SK-N-SH treated with all-trans-retinoic acid at 6 μM for 48 hours (cell line): ENCODE results near the gene TXLNA.

Experiments
- ATAC-seq: fragments of 200-7000 bp; cut with Tn5 transposase; 3 replicates; pipeline ENCODE4 v1.9.1; 2020; ENCODE audit warnings: mild to moderate bottlenecking, moderate library complexity
- BACH2 ChIP-seq: fragments of 250-450 bp; sonication (Bioruptor Pico); IDR thresholded peaks from 2 replicates; pipeline ENCODE4 v1.9.0; 2021; ENCODE audit warnings: mild to moderate bottlenecking, borderline replicate concordance
- CSDC2 ChIP-seq: fragments of 250-450 bp; sonication (Bioruptor Pico); IDR thresholded peaks from 2 replicates; pipeline ENCODE4 v1.5.0; 2020; ENCODE audit warnings: mild to moderate bottlenecking, moderate library complexity
- ISL1 ChIP-seq: fragments of 250-450 bp; sonication (Bioruptor Pico); IDR thresholded peaks from 2 replicates; pipeline ENCODE4 v2.1.2; 2022; ENCODE audit warnings: mild to moderate bottlenecking, moderate library complexity
- POU6F1 ChIP-seq: fragments of 250-450 bp; sonication (Bioruptor Pico); IDR thresholded peaks from 2 replicates; pipeline ENCODE4 v1.8.0; 2021; ENCODE audit warnings: low read depth, mild to moderate bottlenecking, moderate library complexity, borderline replicate concordance
- PPARA ChIP-seq: fragments of 250-450 bp; sonication (Bioruptor Pico); IDR thresholded peaks from 2 replicates; pipeline ENCODE4 v1.5.0; 2020; ENCODE audit warnings: mild to moderate bottlenecking, borderline replicate concordance
- RARB ChIP-seq: fragments of 250-450 bp; sonication (Bioruptor Pico); IDR thresholded peaks from 2 replicates; pipeline ENCODE4 v1.8.0; 2021; ENCODE audit warnings: mild to moderate bottlenecking, moderate library complexity
- TOX ChIP-seq: fragments of 250-450 bp; sonication (Bioruptor Pico); IDR thresholded peaks from 2 replicates; pipeline ENCODE4 v1.8.0; 2021; ENCODE audit warnings: mild to moderate bottlenecking, moderate library complexity, borderline replicate concordance
- ZC3H10 ChIP-seq: fragments of 250-450 bp; sonication (Bioruptor Pico); IDR thresholded peaks from 2 replicates; pipeline ENCODE4 v1.5.1; 2021; ENCODE audit warnings: mild to moderate bottlenecking, moderate library complexity
- ZFP3 ChIP-seq: fragments of 250-450 bp; sonication (Bioruptor Pico); IDR thresholded peaks from 2 replicates; pipeline ENCODE4 v1.5.0; 2020; ENCODE audit warnings: mild to moderate bottlenecking, moderate library complexity
- ZFP30 ChIP-seq: fragments of 450-650 bp; formaldehyde crosslinking; IDR thresholded peaks from 2 replicates; pipeline ENCODE4 v1.5.0; 2022; ENCODE audit warnings: mild to moderate bottlenecking, moderate library complexity
- ZNF565 ChIP-seq: fragments of 450-650 bp; formaldehyde crosslinking; conservative IDR thresholded peaks from 2 replicates; pipeline ENCODE4 v1.5.0; 2020; ENCODE audit warnings: low read depth, mild to moderate bottlenecking, moderate library complexity
- ZNF70 ChIP-seq: fragments of 450-650 bp; formaldehyde crosslinking; IDR thresholded peaks from 2 replicates; pipeline ENCODE4 v1.5.0; 2020; ENCODE audit warnings: mild to moderate bottlenecking, moderate library complexity
- ZNF8 ChIP-seq: fragments of 450-650 bp; formaldehyde crosslinking; IDR thresholded peaks from 2 replicates; pipeline ENCODE4 v1.5.0; 2020; ENCODE audit warnings: mild to moderate bottlenecking, moderate library complexity
- TF ChIP-seq, protein P1 (sequence below): fragments of 250-450 bp; sonication (Bioruptor Pico); IDR thresholded peaks from 2 replicates; pipeline ENCODE4 v1.8.0; 2020; ENCODE audit warnings: mild to moderate bottlenecking, moderate library complexity, borderline replicate concordance
- TF ChIP-seq, protein P2 (sequence below): fragments of 250-450 bp; sonication (Bioruptor Pico); IDR thresholded peaks from 2 replicates; pipeline ENCODE4 v1.5.1; 2020; ENCODE audit warnings: low read depth, mild to moderate bottlenecking, moderate library complexity
- TF ChIP-seq, protein P3 (sequence below): fragments of 250-450 bp; sonication (Bioruptor Pico); IDR thresholded peaks from 2 replicates; pipeline ENCODE4 v1.5.1; 2021; ENCODE audit warnings: mild to moderate bottlenecking, moderate library complexity
- TF ChIP-seq, protein P4 (sequence below): fragments of 250-450 bp; sonication (Bioruptor Pico); IDR thresholded peaks from 2 replicates; pipeline ENCODE4 v1.5.0; 2020; ENCODE audit warnings: mild to moderate bottlenecking, moderate library complexity

The TXLNA gene

DNA sequence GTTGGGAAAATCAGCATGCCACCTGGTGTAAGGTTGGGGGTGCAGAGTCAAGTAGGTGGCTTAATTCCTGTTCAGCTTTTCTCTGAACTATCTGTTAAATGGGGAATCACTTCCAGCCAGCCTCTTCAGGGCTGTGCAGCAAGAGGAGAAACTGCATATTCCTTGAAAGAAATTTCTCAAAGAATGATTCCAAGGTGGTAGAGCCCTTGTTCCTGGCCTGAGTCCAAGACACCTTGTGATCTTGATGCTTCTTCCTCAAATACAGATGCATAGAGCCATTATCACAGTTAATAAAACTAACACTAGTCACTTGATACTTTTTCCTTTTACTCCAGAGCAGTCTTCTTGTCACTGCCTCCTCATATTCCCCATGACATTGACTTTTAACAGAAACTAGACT, 5.2 kb downstream of the TXLNA start:
- no peak for TF ChIP-seq ZNF70 (CRISPR knock-in tag)
- TF ChIP-seq, protein P1, sequence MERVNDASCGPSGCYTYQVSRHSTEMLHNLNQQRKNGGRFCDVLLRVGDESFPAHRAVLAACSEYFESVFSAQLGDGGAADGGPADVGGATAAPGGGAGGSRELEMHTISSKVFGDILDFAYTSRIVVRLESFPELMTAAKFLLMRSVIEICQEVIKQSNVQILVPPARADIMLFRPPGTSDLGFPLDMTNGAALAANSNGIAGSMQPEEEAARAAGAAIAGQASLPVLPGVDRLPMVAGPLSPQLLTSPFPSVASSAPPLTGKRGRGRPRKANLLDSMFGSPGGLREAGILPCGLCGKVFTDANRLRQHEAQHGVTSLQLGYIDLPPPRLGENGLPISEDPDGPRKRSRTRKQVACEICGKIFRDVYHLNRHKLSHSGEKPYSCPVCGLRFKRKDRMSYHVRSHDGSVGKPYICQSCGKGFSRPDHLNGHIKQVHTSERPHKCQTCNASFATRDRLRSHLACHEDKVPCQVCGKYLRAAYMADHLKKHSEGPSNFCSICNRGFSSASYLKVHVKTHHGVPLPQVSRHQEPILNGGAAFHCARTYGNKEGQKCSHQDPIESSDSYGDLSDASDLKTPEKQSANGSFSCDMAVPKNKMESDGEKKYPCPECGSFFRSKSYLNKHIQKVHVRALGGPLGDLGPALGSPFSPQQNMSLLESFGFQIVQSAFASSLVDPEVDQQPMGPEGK (CRISPR knock-in tag): no peak
- TF ChIP-seq POU6F1 (CRISPR knock-in tag): no peak
- TF ChIP-seq ISL1 (CRISPR knock-in tag): no peak
- TF ChIP-seq ZC3H10: no peak
- TF ChIP-seq, protein P2, sequence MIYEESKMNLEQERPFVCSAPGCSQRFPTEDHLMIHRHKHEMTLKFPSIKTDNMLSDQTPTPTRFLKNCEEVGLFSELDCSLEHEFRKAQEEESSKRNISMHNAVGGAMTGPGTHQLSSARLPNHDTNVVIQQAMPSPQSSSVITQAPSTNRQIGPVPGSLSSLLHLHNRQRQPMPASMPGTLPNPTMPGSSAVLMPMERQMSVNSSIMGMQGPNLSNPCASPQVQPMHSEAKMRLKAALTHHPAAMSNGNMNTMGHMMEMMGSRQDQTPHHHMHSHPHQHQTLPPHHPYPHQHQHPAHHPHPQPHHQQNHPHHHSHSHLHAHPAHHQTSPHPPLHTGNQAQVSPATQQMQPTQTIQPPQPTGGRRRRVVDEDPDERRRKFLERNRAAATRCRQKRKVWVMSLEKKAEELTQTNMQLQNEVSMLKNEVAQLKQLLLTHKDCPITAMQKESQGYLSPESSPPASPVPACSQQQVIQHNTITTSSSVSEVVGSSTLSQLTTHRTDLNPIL (CRISPR knock-in tag): no peak
- no peak for TF ChIP-seq ZFP3 (CRISPR knock-in tag)
- no peak for TF ChIP-seq ZNF8 (CRISPR knock-in tag)
- TF ChIP-seq TOX (CRISPR knock-in tag): no peak
- TF ChIP-seq PPARA: no peak
- TF ChIP-seq ZNF565 (CRISPR knock-in tag): no peak
- TF ChIP-seq BACH2 (CRISPR knock-in tag): no peak
- TF ChIP-seq, protein P3, sequence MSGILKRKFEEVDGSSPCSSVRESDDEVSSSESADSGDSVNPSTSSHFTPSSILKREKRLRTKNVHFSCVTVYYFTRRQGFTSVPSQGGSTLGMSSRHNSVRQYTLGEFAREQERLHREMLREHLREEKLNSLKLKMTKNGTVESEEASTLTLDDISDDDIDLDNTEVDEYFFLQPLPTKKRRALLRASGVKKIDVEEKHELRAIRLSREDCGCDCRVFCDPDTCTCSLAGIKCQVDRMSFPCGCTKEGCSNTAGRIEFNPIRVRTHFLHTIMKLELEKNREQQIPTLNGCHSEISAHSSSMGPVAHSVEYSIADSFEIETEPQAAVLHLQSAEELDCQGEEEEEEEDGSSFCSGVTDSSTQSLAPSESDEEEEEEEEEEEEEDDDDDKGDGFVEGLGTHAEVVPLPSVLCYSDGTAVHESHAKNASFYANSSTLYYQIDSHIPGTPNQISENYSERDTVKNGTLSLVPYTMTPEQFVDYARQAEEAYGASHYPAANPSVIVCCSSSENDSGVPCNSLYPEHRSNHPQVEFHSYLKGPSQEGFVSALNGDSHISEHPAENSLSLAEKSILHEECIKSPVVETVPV (CRISPR knock-in tag): no peak
- ATAC-seq: no peak

DNA sequence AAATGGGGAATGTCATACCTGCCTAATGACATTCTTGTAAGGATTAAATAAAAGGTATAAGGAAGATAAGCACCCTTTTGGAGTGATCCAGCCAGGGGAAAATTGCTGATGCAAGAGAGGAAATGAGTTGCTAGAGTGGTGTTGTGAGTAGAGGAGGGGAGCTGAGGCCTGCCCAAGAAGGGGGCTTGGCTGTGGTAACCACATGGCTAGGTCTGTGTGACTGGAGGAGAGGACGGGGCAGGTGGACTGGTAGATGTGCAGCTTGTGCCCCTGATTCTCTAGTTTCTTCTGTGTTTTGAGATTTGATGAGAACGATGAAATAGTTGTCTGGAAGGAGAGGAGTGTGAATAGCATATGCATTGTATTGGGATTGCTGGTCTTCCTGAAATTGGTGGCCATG, 6.6 kb downstream of the TXLNA start:
- TF ChIP-seq ZFP3 (CRISPR knock-in tag): no peak
- no peak for TF ChIP-seq RARB (CRISPR knock-in tag)
- TF ChIP-seq ZNF8 (CRISPR knock-in tag): no peak
- TF ChIP-seq TOX (CRISPR knock-in tag): no peak
- no peak for TF ChIP-seq ZFP30 (CRISPR knock-in tag)
- no peak for TF ChIP-seq CSDC2 (CRISPR knock-in tag)
- no peak for TF ChIP-seq ZC3H10
- TF ChIP-seq POU6F1 (CRISPR knock-in tag): no peak
- TF ChIP-seq ZNF565 (CRISPR knock-in tag): no peak
- TF ChIP-seq, protein P1 (CRISPR knock-in tag): no peak
- TF ChIP-seq, protein P4, sequence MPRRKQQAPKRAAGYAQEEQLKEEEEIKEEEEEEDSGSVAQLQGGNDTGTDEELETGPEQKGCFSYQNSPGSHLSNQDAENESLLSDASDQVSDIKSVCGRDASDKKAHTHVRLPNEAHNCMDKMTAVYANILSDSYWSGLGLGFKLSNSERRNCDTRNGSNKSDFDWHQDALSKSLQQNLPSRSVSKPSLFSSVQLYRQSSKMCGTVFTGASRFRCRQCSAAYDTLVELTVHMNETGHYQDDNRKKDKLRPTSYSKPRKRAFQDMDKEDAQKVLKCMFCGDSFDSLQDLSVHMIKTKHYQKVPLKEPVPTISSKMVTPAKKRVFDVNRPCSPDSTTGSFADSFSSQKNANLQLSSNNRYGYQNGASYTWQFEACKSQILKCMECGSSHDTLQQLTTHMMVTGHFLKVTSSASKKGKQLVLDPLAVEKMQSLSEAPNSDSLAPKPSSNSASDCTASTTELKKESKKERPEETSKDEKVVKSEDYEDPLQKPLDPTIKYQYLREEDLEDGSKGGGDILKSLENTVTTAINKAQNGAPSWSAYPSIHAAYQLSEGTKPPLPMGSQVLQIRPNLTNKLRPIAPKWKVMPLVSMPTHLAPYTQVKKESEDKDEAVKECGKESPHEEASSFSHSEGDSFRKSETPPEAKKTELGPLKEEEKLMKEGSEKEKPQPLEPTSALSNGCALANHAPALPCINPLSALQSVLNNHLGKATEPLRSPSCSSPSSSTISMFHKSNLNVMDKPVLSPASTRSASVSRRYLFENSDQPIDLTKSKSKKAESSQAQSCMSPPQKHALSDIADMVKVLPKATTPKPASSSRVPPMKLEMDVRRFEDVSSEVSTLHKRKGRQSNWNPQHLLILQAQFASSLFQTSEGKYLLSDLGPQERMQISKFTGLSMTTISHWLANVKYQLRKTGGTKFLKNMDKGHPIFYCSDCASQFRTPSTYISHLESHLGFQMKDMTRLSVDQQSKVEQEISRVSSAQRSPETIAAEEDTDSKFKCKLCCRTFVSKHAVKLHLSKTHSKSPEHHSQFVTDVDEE (CRISPR knock-in tag): no peak
- TF ChIP-seq BACH2 (CRISPR knock-in tag): no peak
- ATAC-seq: no peak
